GM12873 (cell line): Measurements from ENCODE around the gene GNA14.

Source experiments
- TF ChIP-seq, protein P1 (sequence below): IDR thresholded peaks from 2 replicates; pipeline ENCODE4 v1.5.1; 2012; ENCODE audit warnings: low read depth, mild to moderate bottlenecking, moderate library complexity, low read length, control low read depth; ENCODE audit not compliant: insufficient read depth; ENCODE audit errors: missing control alignments

GNA14 gene

DNA sequence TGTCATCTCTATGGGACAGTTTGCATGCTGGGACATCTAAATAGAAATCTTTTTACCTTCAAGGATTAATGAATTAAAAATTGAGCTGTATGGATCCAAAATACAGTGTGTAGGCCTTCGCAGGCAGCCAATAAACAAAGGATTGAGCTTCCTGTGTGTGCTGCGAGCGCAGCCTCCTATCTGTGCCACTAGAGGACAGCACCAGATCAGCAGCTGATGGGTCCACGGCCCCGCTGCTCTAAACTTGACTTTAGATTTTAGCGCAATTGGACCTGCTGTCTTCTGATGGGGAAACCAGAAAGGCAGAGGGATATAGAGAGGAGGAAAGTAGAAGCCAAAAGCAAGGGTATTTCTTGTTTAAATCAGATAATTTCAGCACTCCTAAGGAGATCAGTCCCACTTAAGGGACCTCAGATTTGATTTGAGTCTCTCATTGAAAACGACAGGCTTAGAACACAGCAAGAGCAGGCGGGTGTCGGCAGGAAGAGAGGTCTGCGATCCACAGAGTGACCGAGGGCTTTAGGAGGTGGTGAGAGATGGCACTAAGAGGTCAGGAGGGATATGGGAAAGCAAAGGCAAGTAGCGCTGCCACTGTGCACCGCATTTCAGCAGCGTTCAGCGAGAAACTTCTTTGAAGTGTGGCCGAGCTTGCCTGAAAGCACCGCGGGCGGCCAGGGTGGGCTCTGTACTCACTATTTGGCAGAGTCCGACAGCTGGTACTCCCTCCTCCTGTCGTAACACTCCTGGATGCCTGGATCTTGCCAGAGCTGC is 214.3 kb downstream of the GNA14 start:
- TF ChIP-seq, protein P1, sequence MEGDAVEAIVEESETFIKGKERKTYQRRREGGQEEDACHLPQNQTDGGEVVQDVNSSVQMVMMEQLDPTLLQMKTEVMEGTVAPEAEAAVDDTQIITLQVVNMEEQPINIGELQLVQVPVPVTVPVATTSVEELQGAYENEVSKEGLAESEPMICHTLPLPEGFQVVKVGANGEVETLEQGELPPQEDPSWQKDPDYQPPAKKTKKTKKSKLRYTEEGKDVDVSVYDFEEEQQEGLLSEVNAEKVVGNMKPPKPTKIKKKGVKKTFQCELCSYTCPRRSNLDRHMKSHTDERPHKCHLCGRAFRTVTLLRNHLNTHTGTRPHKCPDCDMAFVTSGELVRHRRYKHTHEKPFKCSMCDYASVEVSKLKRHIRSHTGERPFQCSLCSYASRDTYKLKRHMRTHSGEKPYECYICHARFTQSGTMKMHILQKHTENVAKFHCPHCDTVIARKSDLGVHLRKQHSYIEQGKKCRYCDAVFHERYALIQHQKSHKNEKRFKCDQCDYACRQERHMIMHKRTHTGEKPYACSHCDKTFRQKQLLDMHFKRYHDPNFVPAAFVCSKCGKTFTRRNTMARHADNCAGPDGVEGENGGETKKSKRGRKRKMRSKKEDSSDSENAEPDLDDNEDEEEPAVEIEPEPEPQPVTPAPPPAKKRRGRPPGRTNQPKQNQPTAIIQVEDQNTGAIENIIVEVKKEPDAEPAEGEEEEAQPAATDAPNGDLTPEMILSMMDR, result peak; percentile 91

DNA sequence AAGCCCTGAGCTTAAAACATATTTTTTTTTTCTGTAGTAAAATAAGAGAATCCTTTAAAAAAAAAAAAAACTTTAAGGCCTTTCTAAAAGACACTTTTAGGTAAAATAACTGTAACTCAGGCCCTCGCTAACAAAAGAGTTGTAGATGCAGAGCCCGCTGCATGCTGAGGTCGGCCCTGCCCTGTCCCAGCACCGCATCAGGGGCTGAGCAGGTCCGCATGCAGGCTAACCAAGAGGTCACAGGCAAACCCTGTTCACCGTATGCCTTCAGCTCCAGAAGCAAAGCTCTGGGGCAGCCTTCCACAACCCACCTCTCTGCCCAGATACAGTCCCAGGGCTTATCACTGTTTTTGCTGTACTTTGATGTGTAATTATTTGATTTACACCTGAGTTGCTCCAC is 216.1 kb downstream of the GNA14 start:
- TF ChIP-seq, protein P1, result no peak

DNA sequence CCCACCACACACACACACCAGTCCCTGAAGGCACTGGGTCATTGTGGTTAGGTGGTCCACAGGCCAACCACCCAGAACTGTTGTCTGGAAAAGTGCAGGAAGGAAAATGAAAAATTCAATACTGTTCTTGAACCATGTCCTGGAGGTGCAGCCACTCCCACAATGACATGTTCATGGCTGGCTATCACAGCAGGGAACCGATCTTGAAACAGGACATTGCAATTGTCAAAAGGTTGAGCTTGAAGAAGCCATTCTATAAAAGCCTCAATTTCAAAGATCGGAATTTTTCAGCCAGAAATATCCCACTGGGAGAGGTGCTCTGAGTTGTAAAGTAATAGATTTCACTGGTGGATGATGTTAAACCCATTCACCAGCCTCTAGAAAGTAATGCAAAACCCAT is 218.2 kb downstream of the GNA14 start:
- TF ChIP-seq, protein P1, result no peak

DNA sequence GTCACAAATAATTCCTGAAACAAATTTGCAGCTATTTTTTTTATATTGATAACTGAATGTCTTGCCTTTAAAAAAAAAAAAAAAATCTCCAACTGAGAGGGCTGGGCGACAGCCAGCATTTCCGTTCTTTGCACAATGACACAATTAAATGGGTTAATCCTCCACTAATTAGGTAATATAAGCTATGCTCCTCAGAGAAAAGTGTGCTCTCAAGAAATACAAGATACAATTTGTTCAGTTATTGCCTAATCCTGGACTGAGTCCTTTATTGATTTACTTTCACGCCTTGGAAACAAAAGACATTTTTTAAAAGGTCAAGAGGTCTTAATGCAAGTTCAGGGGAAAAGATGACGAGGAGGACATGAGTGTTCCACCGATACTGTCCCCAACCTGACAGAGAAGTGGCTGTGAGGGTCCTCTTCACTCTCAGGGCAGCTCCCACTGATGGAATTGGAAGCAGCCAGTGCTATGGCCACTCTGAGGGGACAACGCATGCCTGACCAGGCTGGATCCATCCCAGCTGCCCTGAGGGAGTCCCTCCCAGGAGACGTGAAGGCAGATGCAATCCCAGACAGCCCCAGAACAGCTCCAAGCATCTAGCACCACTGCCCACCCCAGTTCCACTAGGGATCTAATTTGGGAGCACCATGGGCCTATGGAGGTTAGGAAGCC is 220.7 kb downstream of the GNA14 start:
- TF ChIP-seq, protein P1, result no peak

DNA sequence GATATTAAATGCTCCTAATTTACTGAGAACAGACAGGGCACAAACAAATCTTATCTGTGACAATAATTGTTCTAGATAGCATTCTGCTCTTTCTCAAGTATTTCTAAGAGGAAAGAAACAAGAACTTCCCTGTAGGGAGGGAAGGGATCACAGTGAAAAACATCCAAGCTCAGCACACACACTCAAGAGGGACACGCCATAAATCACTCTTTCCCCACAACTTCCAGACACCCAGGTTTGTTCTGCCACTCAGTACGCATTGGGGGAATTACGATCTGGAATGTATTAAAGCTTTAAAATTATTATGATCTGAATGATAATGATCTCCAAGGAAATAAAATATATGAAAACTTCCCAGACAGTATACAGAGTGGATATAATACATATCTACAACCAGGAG is 221.4 kb downstream of the GNA14 start:
- TF ChIP-seq, protein P1, result no peak

DNA sequence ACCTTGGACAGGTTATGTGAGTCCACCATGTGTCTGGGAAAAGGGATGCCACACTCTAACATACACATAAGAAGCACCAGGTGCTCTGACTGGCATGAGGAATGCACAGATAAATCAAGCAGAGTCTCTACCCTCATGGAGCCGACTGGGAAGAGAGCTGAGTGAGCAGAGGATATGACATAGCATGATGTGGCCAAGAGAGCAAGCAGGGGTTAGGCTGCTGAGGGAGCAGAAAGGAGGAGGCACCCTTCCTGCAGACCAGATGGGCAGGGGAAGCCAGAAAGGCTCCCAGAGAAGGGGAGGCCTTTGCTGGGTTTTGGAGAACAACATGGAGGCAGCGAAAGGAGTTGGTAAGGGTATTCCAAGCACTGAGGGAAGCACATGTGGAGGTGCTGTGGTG is 223.1 kb downstream of the GNA14 start:
- TF ChIP-seq, protein P1, result no peak

DNA sequence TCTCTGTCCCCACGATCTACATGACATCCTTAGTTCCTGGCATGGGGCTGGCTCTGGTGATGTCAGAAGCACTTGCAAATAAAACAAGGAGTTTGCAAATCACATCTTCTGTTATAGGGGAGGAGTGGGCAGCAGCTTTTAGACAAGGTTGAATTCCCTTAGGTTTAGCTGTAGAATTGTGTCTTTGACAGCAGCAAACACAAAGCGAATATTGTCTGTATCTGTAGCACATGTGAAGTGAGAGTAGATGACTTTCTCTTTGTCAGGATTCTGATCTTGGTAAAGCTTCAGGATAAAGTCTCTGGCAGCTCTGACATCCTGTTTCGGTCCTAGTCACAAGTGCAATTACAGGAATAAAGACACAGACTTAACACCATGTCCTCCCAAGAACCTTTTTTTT is 224.3 kb downstream of the GNA14 start:
- TF ChIP-seq, protein P1, result no peak
